Body of pancreas (tissue), 4 donors: Measurements from ENCODE around the gene EIF4E1B. TPM values are rescaled to one million over a fixed set of nuclear protein-coding genes. Genes with fewer than 3 reads are reported as not detected.
"Not testable (repeated sequence)": the region's sequence is repeated elsewhere in the genome, so short reads cannot be mapped to it uniquely, and the experiment has no call there.

Experiments used
- ATAC-seq: fragments of 150-250 bp; one replicate; pipeline ENCODE4 v1.9.1; 2016
- DNase-seq, 4 donors: peaks; one replicate each; pipeline ENCODE4 v3.0.0-alpha.2; 2019
- H3K27ac ChIP-seq, 4 donors: fragments of 200-600 bp; sonication (generic); 1 replicate in 3 of 4; 2 replicates in 1 of 4; pipeline versions ENCODE4 v1.5.1 to v1.6.1; 2016 to 2019; ENCODE audit warnings: mild to moderate bottlenecking in 1 of 4, mixed read lengths in 1 of 4, moderate library complexity in 1 of 4
- H3K27me3 ChIP-seq, 2 donors: fragments of 200-600 bp; sonication (generic); one replicate each; pipeline ENCODE4 v1.6.0; 2016; ENCODE audit warnings: mild to moderate bottlenecking in 1 of 2
- H3K36me3 ChIP-seq, 2 donors: fragments of 200-600 bp; sonication (generic); replicated peaks in 1 of 2; 2 replicates each; pipeline ENCODE4 v1.5.1; 2016; ENCODE audit warnings: low read depth in 2 of 2; ENCODE audit not compliant: insufficient read depth in 1 of 2
- H3K4me1 ChIP-seq: fragments of 200-600 bp; sonication (generic); one replicate; pipeline ENCODE4 v1.6.0; 2016
- H3K4me3 ChIP-seq, 2 donors: fragments of 200-600 bp; sonication (generic); 1 replicate in 1 of 2; 2 replicates in 1 of 2; pipeline ENCODE4 v1.5.1; 2016 to 2019
- H3K9me3 ChIP-seq, 3 donors: fragments of 200-600 bp; sonication (generic); 1 replicate in 2 of 3; 2 replicates in 1 of 3; pipeline ENCODE4 v1.5.1; 2016
- CTCF ChIP-seq, 7 experiments: fragments of 450-650 bp in 4 of 7; fragments of 200-600 bp in 3 of 7; sonication (generic) in 3 of 7; IDR thresholded peaks; one replicate each; pipeline ENCODE4 v1.5.1; 2016 to 2019; ENCODE audit warnings: antibody characterized with exemption in 7 of 7
- POLR2A ChIP-seq, 3 donors: fragments of 450-650 bp; IDR thresholded peaks; one replicate each; pipeline ENCODE4 v1.6.1; 2016; ENCODE audit warnings: antibody characterized with exemption in 3 of 3, mild to moderate bottlenecking in 2 of 3
- WGBS, 2 donors: methylation state at CpG; one replicate each; pipeline ENCODE4 v1.1.5; 2017; 5-methylcytosine and 5-hydroxymethylcytosine counted together
- intact Hi-C: fragments of 100-400 bp; cut with DNase I; formaldehyde crosslinking; loops from one replicate; pipeline ENCODE4 v1.15.1; 2023
- total RNA-seq, 2 donors: library from RNA; depleted of rRNA; stranded (reverse); fragments of >200 nt; gene quantifications; one replicate each; pipeline ENCODE4 v1.1.0, GENCODE V29; 2016

Gene EIF4E1B
- total RNA-seq, 2 donors from 2014 or later, result 0.26 to 11.5 TPM

DNA sequence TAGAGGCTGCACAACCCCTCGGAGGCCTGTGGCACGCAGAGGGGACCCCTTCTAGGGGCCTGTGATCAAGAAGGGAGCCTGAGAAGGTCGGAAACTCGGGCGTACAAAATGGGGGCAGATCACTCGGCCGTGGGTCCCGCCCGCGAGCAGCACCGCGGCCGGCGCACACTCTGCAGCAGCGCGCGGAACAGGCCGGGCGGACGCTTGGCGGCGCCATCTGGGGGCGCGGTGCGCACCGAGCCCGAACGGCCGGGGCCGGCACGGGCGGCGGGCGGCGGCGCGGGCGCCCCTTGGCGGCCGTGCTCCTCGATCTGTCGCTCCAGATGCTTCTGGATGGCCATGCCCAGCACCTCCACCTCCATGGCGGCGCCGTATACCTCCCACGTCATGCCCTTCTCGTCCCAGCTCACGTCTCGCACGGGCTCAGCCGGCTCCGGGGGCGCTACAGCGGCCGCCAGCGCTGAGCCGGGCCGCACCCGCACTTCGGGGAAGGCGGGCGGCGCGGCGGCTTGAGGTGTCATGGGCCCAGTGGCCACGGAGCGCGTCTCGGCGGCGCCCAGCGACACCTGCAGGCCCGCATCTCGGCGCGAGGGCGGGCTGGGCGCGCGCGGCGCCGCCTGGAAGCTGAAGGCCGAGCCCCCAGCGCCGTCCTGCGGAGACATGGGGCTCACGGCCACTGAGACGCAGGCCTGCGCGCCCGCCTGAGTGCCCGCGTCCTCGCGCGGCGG lies 33.6 kb upstream of the EIF4E1B start:
- ATAC-seq (peak; percentile 62), DNase-seq (peak; percentile 29 to 62 (median 36))
- Histone ChIP-seq H3K9me3 (no peaks in the 10 kb centered on the region), H3K27ac (no peak overlapping the region), H3K4me1 (peaks cover 11% of the 10 kb centered on the region), H3K27me3 (no peaks in the 10 kb centered on the region), H3K4me3 (no peak overlapping the region), H3K36me3 (no peaks in the 10 kb centered on the region)
- 0 to 5% methylated on average over 8 to 87 of the region's 98 CpGs for WGBS, 2 donors
- intact Hi-C loops, result no loop called here
- no peak for TF ChIP-seq POLR2A (IDR thresholded peaks at IDR 0.05)
- TF ChIP-seq CTCF (IDR thresholded peaks at IDR 0.05), result peak in 4 of 7 experiments; percentile 8 to 50 (median 22)

GRCh38 chr5:176597417-176598389 lies 32.8 kb upstream of the EIF4E1B start:
- 54 to 79% methylated on average over 12 to 46 of the region's 47 CpGs for WGBS, 2 donors
- no peak for DNase-seq

DNA sequence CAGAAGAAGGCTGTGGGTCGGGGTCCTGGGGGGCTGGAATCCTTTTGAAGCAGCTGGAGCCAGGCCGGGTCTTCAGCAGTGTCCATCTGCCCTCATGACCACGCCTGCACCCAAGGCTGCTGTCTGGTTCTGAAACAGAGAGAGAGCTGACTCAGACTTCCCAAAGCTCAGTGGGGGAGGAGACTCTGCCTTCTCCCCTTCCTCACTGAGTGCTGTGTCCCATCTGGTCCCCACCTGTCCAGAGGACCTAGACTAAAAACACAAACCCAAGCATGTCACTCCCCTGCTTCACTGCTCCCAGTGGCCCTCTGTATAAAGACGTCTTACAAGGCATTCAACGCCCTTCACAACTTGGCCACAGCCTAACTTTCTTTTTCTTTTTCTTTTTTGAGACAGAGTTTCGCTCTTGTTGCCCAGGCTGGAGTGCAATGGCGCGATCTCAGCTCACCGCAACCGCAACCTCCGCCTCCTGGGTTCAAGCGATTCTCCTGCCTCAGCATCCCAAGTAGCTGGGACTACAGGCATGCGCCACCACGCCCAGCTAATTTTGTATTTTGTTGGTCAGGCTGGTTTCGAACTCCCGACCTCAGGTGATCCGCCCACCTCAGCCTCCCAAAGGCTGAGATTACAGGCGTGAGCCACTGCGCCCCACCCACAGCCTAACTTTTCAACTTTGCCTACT lies 30.6 kb upstream of the EIF4E1B start:
- H3K27me3 ChIP-seq, DNase-seq, intact Hi-C loops, H3K4me3 ChIP-seq, ATAC-seq, H3K36me3 ChIP-seq, H3K27ac ChIP-seq, H3K9me3 ChIP-seq: not testable (repeated sequence)
- H3K4me1 ChIP-seq, result peaks cover 11% of the 10 kb centered on the region
- WGBS, 2 donors, result 89 to 91% methylated on average over 16 to 19 of the region's 19 CpGs

More at GRCh38 chr5:176597417-176598389, 32.8 kb upstream of the EIF4E1B start:
- intact Hi-C loops, result no loop called here
- no peaks in the 10 kb centered on the region for H3K27me3 ChIP-seq
- H3K9me3 ChIP-seq, result no peaks in the 10 kb centered on the region
- H3K4me1 ChIP-seq, result peaks cover 11% of the 10 kb centered on the region
- no peak for TF ChIP-seq CTCF (IDR thresholded peaks at IDR 0.05)
- ATAC-seq, result no peak
- H3K36me3 ChIP-seq, result no peaks in the 10 kb centered on the region
- no peak overlapping the region for H3K4me3 ChIP-seq
- H3K27ac ChIP-seq, result no peak overlapping the region

- ATAC-seq (no peak), DNase-seq (no peak)
- H3K27me3 ChIP-seq, result no peaks in the 10 kb centered on the region
- peaks cover 4% of the 10 kb centered on the region for H3K4me1 ChIP-seq
- H3K36me3 ChIP-seq, result no peaks in the 10 kb centered on the region
- WGBS, 2 donors, result 59 to 62% methylated on average over 12 of the region's 12 CpGs
- TF ChIP-seq POLR2A (IDR thresholded peaks at IDR 0.05), result no peak
- TF ChIP-seq CTCF (IDR thresholded peaks at IDR 0.05), result no peak
- H3K27ac ChIP-seq, result no peak overlapping the region
- H3K9me3 ChIP-seq, result no peaks in the 10 kb centered on the region
- H3K4me3 ChIP-seq, result no peak overlapping the region
- intact Hi-C loops, result no loop called here
Observed at GRCh38 chr5:176601901-176602482, 28.5 kb upstream of the EIF4E1B start.
